GM19463 (cell line): ENCODE measurements around the gene TXNIP.

Experiments used
- ATAC-seq: cut with Tn5 transposase; IDR thresholded peaks from one replicate; pipeline ENCODE4 v1.9.1; 2021; ENCODE audit warnings: mild to moderate bottlenecking, moderate library complexity; ENCODE audit not compliant: unreplicated experiment

The TXNIP gene

GRCh38 chr1:145964328-145965118, 31.9 kb downstream of the TXNIP start, which contains the start of the genes ANKRD34A and POLR3GL:
TSS of gene ANKRD34A (minus strand) at chr1:145964575. CDS start at chr1:145961759, 2,816 bp downstream.
TSS of gene POLR3GL (plus strand) at chr1:145964690. CDS start at chr1:145974866, 10,176 bp downstream.
- peak; percentile 91 for ATAC-seq

- ATAC-seq = no peak
Measured at GRCh38 chr1:145963265-145964019, 32.9 kb downstream of the TXNIP start.

- ATAC-seq = no peak
Measured at GRCh38 chr1:145962157-145963102, 33.9 kb downstream of the TXNIP start.

GRCh38 chr1:145961425-145962156, 34.8 kb downstream of the TXNIP start:
- no peak for ATAC-seq

- no peak for ATAC-seq
Measured at GRCh38 chr1:145961109-145961424, 35.3 kb downstream of the TXNIP start.

GRCh38 chr1:145960468-145961108, 35.8 kb downstream of the TXNIP start:
- ATAC-seq = no peak

GRCh38 chr1:145959957-145960467, 36.4 kb downstream of the TXNIP start:
- no peak for ATAC-seq

GRCh38 chr1:145959333-145959732, 37.0 kb downstream of the TXNIP start:
- ATAC-seq = no peak

GRCh38 chr1:145958734-145959133, 37.6 kb downstream of the TXNIP start:
- no peak for ATAC-seq

GRCh38 chr1:145957443-145958319, 38.7 kb downstream of the TXNIP start, which contains the start of gene LIX1L:
TSS of gene LIX1L (minus strand) at chr1:145958017. CDS start at chr1:145957927, 90 bp downstream.
- ATAC-seq = peak; percentile 87

- ATAC-seq = no peak
Measured at GRCh38 chr1:145956781-145957442, 39.5 kb downstream of the TXNIP start.

- ATAC-seq = no peak
Measured at GRCh38 chr1:145956361-145956760, 40.0 kb downstream of the TXNIP start.

- no peak for ATAC-seq
Measured at GRCh38 chr1:145955436-145955835, 40.9 kb downstream of the TXNIP start.

- no peak for ATAC-seq
Measured at GRCh38 chr1:145953861-145954260, 42.5 kb downstream of the TXNIP start.

GRCh38 chr1:145952903-145953302, 43.5 kb downstream of the TXNIP start:
- ATAC-seq = no peak

- ATAC-seq = no peak
Measured at GRCh38 chr1:145951526-145951925, 44.9 kb downstream of the TXNIP start.

GRCh38 chr1:145949219-145949618, 47.2 kb downstream of the TXNIP start:
- no peak for ATAC-seq

GRCh38 chr1:145947551-145947950, 48.8 kb downstream of the TXNIP start:
- ATAC-seq = no peak
